Stimulated activated CD4-positive, alpha-beta T cell treated with anti-CD3 and anti-CD28 coated beads, TNF-alpha, amount 100 ng/mL, for 24 hours (primary cell): Measurements from ENCODE around the gene GRB7.
"Not testable (repeated sequence)": the region's sequence is repeated elsewhere in the genome, so short reads cannot be mapped to it uniquely, and the experiment has no call there.

Experiments used
- DNase-seq, 3 experiments: peaks; one replicate each; pipeline ENCODE4 v3.0.0-alpha.2; 2020; ENCODE audit warnings: low read depth in 3 of 3

The GRB7 gene

GRCh38 chr17:39737760-39738567, at the start of gene GRB7:
TSS of gene GRB7 (plus strand) at chr17:39737938. CDS start at chr17:39742302, 4,364 bp downstream.
- DNase-seq = no peak

GRCh38 chr17:39688475-39688835, 49.3 kb upstream of the GRB7 start:
- DNase-seq = no peak

DNA sequence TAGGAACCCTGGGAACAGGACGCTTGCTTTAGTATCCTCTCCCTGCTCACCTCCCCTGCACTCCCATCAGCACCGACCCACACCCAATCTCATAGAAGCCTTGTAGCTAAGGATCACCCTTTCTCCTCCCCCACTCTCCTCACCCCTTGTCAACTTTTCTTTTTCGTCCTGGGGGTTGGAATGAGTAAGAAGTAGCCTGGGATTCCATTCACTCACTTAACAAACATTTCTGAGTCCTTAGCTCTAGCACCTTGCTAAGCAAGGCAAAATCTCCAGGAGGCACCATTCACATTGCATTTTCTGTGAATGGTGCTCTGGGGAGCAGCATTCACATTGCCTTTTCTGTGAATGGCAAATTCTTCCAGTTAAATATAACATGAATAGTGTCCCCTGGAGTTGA, 48.8 kb upstream of the GRB7 start:
- DNase-seq = no peak

GRCh38 chr17:39694593-39694992, 43.1 kb upstream of the GRB7 start:
- DNase-seq = no peak

DNA sequence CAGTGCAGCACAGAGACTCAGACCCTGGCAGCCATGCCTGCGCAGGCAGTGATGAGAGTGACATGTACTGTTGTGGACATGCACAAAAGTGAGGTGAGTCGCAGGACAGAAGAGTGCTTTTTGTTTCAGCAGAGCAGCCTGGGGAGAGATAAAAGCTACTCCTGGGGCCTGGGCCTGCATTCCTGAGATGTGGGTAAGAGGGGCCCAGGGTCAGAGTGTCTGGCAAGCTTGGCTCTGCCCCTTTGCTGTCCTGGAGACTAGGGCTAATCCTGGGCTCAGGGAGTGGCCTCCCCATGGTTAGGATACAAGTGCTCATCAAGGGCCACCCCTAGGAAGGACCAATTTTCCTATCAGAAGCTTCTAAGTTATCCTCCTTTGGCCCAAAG, 42.7 kb upstream of the GRB7 start:
- DNase-seq = no peak

DNA sequence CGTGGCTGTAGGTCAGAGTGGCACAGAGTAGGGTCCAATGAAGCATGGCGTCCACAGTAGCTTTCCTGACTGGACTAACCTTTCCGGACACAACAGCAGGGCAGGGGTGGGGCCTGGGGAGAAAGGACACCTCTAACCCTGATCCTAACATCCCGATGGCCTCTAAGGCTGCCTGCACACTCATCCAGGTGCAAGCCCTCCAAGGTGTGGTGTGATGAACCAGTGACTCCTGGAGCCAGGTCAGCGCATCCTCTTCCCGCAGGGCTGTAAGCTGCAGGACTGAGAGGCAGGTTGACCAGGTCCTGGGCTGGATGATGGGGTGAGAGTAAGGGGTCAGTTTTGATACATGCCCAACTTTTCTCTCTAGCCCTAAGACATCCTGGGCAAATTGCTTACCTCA, 41.0 kb upstream of the GRB7 start:
- DNase-seq = no peak

DNA sequence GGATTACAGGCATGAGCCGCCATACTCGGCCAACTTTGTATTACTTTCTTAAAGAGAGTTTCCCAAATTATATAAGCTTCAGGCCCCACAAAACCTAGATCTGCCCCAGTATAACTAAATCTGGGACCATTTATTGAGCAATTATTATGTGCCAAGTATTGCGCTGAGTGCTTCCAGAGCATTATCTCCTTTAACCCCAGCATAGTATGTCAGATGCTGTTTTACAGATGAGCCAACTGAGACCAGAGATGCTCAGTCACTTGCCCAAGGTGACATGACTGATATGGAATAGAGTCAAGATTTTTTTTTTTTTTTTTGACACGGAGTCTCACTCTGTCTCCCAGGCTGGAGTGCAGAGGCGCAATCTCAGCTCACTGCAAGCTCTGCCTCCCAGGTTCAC, 39.8 kb upstream of the GRB7 start:
- no peak for DNase-seq

DNA sequence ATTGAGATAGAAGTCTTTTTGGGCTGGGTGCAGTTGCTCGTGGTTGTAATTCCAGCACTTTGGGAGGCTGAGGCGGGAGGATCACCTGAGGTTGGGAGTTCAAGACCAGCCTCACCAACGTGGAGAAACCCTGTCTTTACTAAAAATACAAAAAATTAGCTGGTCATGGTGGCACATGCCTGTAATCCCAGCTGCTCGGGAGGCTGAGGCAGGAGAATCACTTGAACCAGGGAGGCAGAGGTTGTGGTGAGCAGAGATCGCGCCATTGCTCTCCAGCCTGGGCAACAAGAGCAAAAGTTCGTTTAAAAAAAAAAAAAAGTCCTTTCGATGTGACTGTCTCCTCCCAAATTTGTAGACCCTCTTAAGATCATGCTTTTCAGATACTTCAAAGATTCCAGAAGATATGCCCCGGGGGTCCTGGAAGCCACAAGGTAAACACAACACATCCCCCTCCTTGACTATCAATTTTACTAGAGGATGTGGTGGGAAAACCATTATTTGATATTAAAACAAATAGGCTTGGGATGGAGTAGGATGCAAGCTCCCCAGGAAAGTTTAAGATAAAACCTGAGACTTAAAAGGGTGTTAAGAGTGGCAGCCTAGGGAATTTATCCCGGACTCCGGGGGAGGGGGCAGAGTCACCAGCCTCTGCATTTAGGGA, 38.5 kb upstream of the GRB7 start:
- not testable (repeated sequence) for DNase-seq

DNA sequence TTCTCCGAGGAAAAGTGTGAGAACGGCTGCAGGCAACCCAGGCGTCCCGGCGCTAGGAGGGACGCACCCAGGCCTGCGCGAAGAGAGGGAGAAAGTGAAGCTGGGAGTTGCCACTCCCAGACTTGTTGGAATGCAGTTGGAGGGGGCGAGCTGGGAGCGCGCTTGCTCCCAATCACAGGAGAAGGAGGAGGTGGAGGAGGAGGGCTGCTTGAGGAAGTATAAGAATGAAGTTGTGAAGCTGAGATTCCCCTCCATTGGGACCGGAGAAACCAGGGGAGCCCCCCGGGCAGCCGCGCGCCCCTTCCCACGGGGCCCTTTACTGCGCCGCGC, 38.0 kb upstream of the GRB7 start, which contains the start of gene ERBB2:
Gene ERBB2, plus strand, starts transcription at position 247 of the 330 bp plus-strand sequence. CDS start 175 bp downstream, outside the sequence.
- no peak for DNase-seq

DNA sequence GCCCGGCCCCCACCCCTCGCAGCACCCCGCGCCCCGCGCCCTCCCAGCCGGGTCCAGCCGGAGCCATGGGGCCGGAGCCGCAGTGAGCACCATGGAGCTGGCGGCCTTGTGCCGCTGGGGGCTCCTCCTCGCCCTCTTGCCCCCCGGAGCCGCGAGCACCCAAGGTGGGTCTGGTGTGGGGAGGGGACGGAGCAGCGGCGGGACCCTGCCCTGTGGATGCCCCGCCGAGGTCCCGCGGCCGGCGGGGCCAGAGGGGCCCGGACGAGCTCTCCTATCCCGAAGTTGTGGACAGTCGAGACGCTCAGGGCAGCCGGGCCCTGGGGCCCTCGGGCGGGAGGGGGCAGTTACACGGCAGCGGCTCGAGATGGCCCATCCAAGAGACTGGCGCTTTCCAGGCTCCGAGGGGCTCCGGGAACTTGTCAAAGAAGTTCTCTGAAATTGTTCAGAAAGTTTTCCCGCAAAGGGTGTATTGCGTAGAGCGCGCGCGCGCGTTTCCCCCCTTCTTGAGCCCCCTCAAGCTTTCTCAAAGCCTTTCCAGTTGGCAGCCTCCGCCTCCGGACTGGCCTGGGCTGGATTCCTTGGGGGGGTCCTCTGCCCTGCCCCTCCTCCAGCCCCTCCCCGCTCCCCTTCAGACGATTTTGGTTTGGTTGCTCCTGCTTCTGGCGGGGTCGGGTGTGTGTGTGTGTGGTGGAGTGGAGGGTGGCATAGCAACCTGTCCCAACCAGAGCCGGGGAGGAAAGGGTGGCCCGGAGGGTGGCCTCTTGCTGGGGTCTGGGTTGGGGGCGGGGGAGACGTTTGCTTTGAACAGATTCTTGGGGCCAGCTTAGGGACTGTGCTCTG, 37.4 kb upstream of the GRB7 start:
- DNase-seq = no peak

- no peak for DNase-seq
These were observed 36.5 kb upstream of the GRB7 start for GRCh38 chr17:39701012-39701783.

GRCh38 chr17:39701784-39702422, 35.8 kb upstream of the GRB7 start:
- no peak for DNase-seq

DNA sequence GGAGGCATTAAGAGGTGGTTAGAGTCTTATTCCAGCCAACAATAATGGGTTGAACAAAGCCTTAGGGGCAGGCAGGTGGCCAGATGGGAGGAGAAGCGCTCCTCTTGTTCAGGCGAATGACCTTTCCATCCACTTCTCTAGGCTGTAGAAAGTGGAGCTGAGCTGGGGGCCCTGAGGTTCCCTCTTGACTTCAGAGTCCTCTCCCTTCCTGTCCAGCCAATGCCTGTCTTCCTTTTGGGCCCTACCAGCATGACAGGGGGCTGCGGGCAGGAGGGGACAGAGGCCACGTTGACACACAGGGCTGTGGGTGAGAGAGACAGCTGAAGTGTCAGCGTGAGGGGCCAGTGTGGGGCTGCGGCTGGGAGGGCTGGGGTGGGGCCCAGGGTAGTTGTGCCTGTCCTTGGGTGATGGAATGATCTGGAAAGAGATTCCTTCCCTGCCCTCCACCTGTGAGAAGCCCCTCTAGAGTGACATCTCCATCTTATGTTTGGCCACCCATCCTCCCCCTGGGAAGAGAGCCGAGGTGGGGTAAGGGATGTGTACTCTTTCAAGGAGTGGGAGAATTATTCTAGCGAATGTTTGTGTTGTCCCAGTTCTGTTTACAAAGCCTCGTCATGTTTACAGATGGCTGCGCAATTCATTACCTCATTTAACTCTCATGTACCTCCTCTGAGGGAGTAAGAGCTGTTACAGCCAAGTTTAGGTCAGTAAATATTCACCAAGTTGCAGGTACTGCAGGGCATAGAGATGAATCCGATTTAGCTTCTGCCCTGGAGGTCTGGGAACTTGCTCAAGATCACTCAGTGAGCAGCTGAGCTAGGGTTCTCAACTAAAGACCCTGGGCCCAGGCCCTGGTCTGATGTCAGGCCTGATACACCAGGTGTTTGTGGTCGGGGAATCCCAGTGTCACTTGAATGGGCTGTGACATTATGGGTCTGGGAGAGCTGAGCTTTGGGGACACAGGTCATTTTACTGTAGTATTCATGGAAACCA, 34.5 kb upstream of the GRB7 start:
- DNase-seq = no peak

DNA sequence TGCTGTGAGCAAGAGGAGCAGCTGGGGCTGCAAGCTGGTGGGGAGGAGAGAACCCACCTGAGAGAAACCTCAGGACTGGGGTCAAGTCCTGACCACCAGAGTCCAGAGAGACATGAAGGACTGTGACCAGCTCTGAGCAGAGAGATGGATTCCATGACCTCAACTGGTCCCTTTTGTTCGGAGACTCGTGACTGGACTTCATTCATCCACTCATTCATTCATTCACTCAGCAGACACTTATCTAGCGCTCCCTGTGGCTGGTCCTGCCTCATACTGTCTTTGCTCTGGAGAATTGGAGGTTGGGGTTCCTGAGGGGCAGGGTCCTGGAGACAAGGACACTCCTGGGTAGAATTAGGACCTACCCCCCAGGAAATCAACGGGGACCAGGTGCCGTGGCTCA, 33.8 kb upstream of the GRB7 start:
- no peak for DNase-seq

- DNase-seq = no peak
These were observed 32.8 kb upstream of the GRB7 start for GRCh38 chr17:39704821-39705551.

DNA sequence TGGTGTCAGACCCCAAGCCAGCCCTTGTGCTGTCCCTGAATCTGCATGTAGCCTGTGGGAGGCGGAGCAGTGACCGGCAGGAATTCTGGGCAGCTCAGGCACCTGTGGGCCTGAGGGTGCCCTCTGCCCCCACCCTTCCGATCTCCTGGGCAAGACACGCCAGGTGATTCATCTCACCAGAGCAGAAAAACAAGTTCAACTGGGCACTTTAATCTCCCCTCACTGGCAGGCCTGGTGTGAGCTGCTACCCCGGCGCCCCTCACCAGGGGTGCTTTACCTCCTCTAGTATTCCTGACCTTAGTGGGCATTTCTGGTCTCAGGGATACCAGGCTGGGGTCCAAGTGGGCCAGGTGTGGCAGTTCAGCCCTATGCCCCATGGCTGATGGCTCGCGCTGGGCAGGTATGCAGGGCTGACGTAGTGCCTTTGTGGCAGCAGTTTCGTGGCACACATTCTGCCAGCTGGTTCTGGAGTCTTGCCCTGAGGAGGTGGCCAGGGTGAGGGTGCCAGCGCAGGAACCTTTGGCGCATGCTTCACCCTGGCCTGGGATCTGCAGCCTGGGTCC, 31.9 kb upstream of the GRB7 start:
- DNase-seq = no peak

- DNase-seq = no peak
These were observed 31.4 kb upstream of the GRB7 start for GRCh38 chr17:39706383-39706782.

DNA sequence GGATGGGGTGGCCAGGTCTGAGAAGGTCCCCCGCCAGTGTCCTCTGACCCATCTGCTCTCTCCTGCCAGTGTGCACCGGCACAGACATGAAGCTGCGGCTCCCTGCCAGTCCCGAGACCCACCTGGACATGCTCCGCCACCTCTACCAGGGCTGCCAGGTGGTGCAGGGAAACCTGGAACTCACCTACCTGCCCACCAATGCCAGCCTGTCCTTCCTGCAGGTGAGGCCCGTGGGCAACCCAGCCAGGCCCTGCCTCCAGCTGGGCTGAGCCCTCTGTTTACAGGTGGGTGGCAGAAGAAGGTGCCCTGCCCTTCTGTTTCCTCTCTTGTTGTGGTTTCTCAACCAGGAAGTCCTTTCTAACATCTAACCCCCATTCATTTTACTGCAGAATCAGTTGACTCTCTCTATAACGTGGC, 30.8 kb upstream of the GRB7 start:
- DNase-seq = no peak
